Measurements from ENCODE around the gene MAT2A.

The MAT2A gene

GRCh38 chr2:85503851-85504777 lies 34.9 kb upstream of the MAT2A start:
- TF ChIP-seq CTCF (IDR thresholded peaks at IDR 0.05), result no peak

- no peak for TF ChIP-seq CTCF (IDR thresholded peaks at IDR 0.05)
These were observed 34.1 kb upstream of the MAT2A start for GRCh38 chr2:85504778-85505261.

- no peak for TF ChIP-seq CTCF (IDR thresholded peaks at IDR 0.05)
These were observed 33.3 kb upstream of the MAT2A start for GRCh38 chr2:85505551-85506238.

- no peak for TF ChIP-seq CTCF (IDR thresholded peaks at IDR 0.05)
These were observed 32.2 kb upstream of the MAT2A start for GRCh38 chr2:85506768-85507181.

- no peak for TF ChIP-seq CTCF (IDR thresholded peaks at IDR 0.05)
These were observed 27.8 kb upstream of the MAT2A start for GRCh38 chr2:85511008-85511811.

GRCh38 chr2:85514323-85514722 lies 24.6 kb upstream of the MAT2A start:
- no peak for TF ChIP-seq CTCF (IDR thresholded peaks at IDR 0.05)

Measured in LNCAP (cell line).